Activated T-cell treated with anti-CD3 and anti-CD28 coated beads for 4 hours (primary cell): ENCODE measurements around the gene PRDM11.

ENCODE experiments used
- DNase-seq: peaks from one replicate; pipeline ENCODE4 v3.0.0-alpha.2; 2020

The PRDM11 gene

GRCh38 chr11:45267652-45268299 lies 121.3 kb downstream of the PRDM11 start:
- no peak for DNase-seq

GRCh38 chr11:45269678-45270077 lies 123.2 kb downstream of the PRDM11 start:
- no peak for DNase-seq

- DNase-seq, result no peak
Observed at GRCh38 chr11:45270946-45271716, 124.7 kb downstream of the PRDM11 start.

- no peak for DNase-seq
Observed at GRCh38 chr11:45272701-45273100, 126.3 kb downstream of the PRDM11 start.

GRCh38 chr11:45273509-45273908 lies 127.1 kb downstream of the PRDM11 start:
- DNase-seq, result no peak

GRCh38 chr11:45274206-45274605 lies 127.8 kb downstream of the PRDM11 start:
- no peak for DNase-seq

- DNase-seq, result no peak
Observed at GRCh38 chr11:45275828-45276227, 129.4 kb downstream of the PRDM11 start.

- DNase-seq, result no peak
Observed at GRCh38 chr11:45278714-45279113, 132.3 kb downstream of the PRDM11 start.

- no peak for DNase-seq
Observed at GRCh38 chr11:45279645-45280044, 133.2 kb downstream of the PRDM11 start.

- DNase-seq, result no peak
Observed at GRCh38 chr11:45280449-45280848, 134.0 kb downstream of the PRDM11 start.

GRCh38 chr11:45282081-45282480 lies 135.6 kb downstream of the PRDM11 start:
- DNase-seq, result no peak
